ENCODE results near the gene IFITM2.

IFITM2 gene

DNA sequence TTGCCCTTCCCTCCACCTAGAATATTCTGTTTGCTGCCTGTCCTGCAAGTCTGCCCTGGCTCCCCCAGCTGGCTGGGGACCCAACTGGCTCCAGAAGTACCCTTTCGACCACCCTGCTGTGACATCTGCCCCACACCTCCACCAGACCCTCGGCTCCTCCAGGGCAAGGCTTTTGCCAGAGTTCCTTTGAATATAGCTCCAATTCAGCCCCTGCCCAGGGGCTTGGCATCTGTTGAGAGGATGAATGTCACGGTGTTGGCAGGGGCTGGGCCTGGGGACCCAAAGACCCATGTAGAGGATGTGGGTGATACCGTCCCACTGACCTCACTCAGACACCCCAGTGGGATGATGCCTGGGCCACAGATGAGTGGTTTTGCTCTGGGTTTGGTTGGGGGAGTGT lies 25.4 kb upstream of the IFITM2 start:
- no peak for DNase-seq

DNA sequence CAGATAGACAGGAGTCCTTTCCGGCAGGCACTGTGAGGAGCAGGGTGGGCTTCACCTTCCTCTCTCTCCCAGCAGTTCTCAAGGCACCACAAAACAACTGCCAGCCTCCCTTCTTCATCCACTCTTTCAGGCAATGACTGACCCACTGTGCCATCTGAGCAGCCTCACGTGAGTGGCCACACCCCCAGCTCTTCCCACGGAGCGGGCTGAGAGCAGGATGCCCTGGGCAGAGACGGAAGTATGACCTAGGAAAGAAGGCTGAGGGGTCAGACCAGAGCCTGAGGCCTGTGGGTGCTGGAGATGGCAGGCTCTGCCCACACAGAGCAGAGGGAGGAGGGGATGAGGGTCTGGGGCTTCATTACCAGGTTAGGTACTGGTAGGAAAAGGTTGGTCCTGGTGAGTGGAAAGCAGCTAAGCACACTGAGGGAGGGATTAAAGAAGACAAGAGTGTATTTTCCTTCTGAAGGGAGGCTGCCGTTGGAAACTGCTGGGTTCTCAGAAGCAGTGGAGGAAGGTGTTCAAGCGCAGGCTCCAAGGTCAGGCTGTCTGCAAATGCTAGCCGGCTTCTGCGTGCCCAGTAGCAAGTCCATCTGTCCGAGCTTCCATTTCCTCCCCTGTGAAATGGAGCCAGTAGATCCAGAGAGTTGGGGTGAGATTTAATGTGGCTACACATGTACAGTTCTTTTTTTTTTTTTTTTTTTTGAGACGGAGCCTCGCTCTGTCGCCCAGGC lies 24.8 kb upstream of the IFITM2 start:
- no peak for DNase-seq

DNA sequence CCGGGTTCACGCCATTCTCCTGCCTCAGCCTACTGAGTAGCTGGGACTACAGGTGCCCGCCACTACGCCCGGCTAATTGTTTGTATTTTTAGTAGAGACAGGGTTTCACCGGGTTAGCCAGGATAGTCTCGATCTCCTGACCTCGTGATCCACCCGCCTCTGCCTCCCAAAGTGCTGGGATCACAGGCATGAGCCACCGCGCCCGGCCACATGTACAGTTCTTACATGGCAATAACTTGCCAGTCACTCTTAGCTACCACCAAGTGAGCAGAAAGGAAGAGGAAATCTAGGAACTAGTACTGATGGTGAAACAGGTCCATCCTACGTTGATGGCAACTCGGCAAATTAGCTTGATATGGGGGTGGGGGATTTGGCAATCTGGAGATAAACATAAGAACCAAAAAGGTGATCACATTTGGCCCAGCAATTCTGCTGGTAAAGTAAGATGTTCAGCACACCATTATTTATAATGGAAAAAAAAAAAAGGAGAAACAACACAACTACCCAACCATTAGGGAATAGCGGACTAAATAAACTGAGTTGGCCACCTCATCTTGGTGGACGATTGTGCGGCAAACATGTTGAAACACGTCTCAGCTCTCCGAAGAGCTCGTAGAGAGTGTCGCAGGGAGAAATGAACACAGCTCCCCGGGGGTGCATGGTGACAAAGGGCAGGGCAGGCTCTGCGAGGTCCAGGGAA lies 24.1 kb upstream of the IFITM2 start:
- DNase-seq = no peak

DNA sequence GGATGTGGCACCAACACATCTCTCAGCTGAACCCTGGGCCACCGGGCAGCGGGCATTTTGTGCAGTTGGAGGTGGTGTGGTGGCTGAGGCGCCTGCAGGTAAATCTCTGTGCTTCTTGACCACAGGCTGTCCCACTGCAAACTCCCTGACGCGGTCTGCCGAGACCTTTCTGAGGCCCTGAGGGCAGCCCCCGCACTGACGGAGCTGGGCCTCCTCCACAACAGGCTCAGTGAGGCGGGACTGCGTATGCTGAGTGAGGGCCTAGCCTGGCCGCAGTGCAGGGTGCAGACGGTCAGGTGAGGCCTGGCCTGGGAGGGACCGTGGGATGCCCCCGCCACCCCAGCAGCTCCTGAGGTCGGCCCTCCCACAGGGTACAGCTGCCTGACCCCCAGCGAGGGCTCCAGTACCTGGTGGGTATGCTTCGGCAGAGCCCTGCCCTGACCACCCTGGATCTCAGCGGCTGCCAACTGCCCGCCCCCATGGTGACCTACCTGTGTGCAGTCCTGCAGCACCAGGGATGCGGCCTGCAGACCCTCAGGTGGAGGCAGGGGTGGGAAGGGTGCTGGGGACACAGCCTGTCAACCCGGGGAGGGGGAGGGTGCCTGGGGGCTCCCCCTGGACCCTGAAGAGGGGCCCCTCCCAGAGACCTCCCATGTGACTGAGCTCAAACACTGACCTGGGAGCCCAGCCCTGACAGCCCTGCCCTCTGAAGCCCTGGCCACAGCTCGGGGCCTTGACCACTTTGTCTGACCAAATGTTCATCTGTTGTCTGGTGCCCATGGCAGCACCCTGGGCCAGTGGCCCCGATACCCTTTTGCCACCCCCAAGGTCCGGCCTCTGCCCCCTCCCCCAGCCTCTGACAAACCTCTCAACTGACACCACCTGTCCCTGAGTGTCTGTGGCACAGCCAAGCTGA lies 23.3 kb upstream of the IFITM2 start:
- DNase-seq = no peak

DNA sequence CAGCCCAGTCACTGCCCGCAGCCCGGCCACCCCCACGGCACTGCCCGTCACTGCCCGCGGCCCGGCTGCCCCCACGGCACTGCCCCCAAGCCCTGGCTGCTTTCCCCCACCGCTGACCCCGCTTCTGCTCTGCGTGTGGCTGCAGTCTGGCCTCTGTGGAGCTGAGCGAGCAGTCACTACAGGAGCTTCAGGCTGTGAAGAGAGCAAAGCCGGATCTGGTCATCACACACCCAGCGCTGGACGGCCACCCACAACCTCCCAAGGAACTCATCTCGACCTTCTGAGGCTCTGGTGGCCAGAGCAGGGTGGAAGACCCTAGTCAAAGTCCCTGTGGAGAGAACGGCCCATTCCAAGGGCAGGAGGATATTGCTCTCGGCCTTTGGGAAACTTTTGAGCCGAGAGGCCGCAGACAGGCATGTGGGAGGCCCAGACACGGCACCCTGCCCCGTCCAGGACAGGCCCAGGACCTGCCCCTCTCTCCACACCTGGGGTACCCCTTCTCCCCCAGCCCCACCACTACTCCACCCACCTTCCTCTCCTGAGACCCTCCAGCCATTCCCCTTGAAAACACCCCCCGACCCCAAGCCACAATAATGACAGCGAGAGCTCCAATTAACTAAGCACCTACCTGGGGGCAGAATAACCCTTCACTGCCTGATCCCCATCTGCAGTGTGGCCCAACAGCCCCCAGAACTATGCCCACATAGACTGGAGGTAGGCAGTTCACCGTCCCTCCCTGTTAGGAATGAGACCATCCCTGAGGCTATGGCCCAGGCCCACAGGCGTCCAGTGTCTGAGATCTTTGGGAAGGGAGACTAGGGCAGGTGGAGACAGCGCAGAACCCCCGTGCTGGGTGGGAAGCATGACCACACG lies 22.4 kb upstream of the IFITM2 start:
- DNase-seq = no peak

DNA sequence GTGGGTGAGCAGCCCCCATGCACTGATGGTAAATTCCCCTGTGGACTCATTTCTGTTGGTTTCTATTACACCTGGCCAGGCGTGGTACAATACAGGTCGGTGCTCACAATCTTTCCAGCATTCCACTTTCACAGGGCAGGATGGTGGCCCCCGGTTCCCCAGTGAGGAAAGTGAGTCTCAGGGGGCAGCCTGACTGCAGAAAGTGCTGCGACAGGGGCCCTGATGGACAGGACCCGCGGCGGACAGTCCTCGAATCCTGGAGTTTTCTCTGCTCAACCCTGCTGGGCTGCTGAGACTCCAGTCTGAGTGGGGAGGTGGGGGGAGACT lies 21.8 kb upstream of the IFITM2 start:
- DNase-seq = no peak

DNA sequence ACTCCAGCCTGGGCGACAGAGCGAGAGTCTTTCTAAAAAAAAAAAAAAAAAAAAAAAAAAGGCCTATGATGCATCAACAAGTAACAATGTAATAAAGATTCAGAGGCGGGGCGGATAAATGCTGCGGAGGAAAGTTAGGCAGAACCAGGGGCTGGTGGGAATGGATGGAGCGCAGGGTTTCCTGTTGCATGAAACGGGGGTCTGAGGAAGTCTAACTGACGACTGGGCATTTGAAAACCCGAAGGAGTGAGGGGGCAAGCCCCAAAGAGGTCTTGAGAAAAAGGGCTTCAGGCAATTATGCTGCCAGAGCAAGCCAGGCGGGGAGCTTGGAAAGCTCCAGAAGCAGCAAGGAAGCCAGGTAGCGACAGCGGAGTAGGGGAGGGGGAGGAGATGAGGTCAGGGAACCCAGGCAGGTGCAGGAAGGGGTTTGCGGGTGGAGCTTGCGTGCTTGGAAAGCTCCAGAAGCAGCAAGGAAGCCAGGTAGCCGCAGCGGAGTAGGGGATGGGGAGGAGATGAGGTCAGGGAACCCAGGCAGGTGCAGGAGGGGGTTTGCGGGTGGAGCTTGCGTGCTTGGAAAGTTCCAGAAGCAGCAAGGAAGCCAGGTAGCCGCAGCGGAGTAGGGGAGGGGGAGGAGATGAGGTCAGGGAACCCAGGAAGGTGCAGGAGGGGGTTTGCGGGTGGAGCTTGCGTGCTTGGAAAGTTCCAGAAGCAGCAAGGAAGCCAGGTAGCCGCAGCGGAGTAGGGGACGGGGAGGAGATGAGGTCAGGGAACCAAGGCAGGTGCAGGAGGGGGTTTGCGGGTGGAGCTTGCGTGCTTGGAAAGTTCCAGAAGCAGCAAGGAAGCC lies 20.4 kb upstream of the IFITM2 start:
- DNase-seq = peak; percentile 43

DNA sequence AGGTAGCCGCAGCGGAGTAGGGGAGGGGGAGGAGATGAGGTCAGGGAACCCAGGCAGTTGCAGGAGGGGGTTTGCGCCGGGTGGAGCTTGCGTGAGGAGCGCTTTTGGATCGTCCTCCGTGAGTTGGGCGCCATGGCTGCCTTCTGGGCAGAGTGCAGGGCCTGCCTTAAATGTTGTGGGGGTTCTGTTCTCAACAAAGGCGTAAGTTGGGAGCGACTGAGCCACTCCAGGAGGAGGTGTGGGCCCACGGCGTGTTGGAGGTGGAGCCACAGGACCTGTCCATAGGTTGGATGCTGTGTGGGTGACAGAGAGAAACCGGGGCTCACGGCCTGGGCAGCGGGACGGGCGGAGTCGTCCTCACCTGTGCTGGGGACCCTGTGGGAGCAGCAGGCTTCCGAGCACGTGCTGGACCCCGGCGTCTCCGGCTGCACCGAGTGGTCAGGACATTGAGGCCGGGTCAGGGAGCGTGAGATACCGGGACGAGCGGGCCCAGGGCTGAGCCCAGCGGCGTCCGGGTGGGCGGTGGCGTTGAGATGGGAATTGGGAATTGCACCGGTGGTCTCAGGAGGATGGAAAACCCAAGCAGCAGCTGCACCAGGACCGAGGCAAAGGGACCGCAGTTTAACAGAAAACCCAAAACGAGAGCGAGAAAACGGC lies 19.7 kb upstream of the IFITM2 start:
- peak; percentile 60 for DNase-seq

DNA sequence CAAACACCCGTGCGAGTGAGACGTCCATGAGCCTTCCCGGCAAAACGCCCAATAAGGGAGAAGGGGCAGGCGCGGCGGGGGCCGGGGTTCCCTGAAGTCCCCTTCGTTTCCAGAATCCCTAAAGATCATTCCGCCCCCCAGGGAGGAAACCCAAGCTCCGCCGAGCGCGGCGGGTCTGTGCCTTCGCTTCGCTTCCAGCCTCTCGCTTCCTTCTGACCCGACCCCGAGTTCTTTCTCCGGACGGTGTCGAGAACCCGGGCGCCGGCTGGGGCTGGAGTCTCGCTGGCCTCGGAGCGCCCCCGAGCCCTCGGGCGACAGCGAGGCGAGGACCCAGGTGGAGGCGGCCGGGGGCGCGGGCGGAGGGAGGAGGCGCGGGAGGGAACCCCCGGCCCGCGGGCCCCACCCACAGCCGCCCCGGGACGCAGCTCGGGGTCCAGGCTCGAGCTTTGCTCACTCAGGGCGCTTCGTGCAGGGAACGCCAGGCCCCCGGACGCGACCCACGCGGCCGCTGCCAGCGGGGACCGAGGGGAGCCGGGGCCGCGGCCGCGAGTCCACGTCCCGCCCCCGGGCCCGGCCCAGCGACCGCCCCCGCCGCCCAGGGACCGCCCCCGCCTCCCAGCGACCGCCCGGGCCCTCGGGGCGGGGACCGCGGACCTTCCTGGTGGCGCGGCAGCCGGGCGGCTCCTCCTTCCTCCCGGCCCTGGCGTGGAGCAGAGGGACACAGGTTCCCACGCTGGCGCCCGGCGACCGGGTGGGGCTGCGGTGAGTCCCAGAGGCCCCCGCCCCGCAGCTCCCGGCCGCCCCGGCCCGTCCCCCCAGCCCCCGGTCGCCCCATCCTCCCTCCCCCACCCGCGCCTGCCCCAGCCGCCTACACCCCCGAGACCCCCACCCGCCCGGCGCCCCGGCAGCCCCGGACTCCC lies 18.9 kb upstream of the IFITM2 start, which contains the start of gene PGGHG:
PGGHG (plus strand) TSS at position 649 of the 920 bp plus-strand sequence. CDS start 691 bp downstream, outside the sequence.
- DNase-seq = no peak

DNA sequence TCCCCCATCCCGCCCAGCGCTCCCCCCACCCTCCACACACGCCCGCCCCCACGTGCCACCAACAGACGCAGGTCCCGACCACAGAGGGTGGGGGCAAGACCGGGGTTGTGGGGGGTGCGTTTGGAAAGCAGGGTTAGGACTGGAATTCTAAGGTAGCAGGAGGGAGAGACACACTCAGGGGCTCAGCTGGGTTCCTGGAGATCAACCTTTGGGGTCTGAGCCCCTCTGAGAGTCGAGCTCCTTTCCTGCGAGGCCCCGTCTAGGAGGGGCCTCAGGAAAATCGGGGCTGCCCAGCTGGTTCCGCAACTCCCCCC lies 18.3 kb upstream of the IFITM2 start:
- no peak for DNase-seq

DNA sequence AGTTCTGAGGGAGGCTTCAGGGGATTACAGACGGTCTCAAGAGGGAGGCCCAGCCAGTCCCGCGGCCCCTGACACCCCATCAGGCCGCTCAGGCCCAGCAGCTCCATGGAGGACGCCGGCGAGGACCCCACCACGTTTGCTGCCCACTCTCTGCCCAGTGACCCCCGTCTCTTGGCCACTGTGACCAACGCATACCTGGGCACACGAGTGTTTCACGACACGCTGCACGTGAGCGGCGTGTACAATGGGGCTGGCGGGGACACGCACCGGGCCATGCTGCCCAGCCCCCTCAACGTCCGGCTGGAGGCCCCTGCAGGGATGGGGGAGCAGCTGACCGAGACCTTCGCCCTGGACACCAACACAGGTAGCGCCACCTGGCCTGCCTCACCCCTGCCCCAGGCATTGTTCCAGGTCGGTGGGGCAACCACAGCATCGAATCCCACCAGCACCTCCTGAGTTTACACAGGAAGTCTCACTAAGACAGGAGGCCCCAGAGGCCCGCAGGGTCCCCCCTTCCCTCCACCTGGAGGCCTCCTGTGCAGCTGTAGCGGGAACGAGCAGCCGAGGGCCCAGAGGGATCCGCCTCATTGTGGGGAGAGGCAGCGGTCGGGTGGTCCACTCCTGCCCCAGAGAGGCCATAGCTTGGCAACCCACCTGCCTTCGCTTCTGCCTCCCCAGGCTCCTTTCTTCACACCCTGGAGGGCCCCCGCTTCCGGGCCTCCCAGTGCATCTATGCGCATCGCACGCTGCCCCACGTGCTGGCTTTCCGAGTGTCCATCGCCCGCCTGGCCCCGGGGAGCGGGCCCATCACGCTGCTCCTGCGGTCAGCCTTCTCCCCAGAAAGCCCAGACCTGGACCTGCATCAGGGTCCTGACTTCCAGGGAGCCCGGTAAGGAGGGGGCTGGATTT lies 17.6 kb upstream of the IFITM2 start:
- no peak for DNase-seq

DNA sequence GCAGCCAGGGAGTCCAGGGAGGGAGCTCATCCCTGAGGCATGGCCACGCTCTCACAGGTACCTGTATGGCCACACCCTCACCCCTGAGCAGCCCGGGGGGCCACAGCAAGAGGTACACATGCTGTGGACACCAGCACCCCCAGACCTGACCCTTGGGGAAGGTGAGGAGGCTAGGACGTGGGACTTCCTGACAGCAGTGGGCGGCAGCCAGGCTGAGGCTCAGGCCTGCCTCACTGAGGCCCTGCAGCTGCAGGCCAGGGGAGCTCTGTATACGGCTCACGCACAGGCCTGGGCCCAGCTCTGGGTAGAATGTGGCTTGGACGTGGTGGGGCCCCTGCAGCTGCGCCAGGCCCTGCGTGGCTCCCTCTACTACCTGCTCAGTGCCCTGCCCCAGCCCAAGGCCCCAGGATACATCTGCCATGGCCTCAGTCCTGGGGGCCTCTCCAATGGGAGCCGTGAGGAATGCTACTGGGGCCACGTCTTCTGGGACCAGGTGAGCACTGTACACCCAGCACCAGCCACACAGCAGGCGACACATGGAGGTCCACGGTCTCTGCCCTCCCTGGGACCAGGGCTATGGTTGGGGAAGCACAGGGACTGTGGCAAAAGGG lies 16.9 kb upstream of the IFITM2 start:
- peak; percentile 10 for DNase-seq

DNA sequence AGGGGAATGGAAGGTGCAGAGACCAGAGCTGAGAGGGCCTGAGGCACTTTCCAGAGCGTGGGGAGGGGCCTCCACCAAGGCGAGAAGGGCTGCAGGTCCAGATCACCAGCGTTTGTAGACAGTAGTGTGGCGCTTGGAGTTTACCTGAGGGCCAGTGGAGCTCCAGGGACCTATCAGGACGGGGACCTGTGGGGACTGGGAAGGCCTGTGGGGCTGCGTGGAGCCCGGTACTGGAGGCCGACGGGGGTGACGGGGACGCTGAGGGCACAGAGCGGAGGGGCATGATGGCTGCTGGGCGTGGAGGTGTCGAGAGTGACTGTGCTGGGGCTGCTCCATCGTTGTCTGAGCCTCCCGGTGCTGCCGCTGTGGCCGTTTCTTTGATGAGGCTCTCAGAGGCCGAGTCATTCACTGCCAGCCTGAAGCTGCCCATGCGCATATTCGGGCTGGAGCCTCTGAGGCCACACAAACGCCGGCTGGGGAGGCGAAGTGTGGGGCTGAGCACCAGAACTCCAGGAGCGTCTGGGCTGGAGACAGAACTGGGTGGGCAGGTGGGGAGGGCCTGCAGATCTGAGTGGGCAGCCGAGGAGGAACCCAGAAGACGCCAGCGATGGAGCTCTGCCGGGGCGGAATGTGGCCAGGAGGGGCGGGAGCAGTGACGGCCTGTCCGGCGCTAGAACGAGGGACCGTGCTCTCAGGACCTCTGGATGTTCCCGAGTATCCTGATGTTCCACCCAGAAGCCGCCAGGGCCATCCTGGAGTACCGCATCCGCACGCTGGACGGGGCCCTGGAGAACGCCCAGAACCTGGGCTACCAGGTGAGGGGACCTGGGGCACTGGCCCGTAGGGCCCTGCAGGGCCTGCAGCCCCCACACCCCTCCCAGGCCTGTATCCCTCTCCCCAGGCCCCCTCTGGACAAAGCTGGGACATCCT lies 16.1 kb upstream of the IFITM2 start:
- DNase-seq = peak; percentile 14

DNA sequence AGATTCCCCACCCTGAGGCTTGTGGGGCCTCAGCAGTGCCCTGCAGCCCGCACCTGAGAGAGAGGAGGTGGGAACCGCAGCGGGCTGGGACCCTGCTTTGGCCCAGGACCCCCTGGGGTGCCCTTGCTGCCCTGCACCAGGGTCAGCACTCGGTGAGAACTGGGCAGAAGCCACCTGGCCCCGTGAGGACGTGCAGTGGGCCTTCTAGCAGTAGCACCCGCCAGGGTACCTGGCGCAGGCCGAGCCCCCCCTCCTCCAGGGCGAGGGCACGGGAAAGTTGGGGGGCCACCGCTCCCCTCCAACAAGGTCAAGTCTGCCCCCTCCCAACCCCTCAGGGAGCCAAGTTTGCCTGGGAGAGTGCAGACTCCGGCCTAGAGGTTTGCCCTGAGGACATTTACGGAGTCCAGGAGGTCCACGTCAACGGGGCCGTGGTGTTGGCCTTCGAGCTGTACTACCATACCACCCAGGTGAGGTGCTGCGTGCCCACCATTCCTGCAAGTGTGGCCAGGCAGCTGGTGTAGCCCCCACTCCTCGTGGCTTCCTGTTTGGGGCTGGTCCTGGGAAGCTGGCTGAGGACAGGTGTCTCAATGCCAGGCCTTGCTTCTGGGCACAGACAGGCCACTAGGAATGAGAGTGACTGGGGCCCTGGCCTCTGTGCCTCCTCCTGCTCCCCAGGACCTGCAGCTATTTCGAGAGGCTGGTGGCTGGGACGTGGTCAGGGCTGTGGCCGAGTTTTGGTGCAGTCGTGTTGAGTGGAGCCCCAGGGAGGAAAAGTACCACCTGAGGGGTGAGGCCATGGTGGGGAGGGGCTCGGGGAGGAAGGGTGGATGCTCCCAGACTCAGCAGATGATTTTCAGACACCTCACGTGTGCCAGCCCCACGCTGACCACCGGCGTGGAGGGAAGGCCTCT lies 15.2 kb upstream of the IFITM2 start:
- peak; percentile 9 for DNase-seq

DNA sequence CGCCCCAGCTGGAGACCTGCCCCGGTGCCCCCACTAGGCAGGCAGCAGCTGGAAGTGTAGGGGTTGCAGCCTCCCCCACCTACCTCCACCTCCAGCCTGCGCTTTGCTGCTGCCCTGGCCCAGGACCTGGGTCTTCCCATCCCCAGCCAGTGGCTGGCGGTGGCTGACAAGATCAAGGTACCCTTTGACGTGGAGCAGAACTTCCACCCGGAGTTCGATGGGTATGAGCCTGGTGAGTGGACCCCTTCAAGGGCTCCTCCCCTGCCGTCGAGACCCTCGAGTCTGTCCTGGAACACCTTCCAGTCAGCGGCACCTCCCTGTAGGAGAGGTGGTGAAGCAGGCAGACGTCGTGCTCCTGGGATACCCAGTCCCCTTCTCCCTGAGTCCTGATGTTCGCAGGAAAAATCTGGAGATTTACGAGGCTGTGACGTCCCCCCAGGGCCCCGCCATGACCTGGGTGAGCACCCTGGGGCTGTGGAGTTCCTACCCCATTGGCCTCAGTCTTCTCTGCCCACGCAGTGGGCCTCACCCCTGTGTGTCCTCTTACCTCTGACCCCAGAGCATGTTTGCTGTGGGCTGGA lies 14.3 kb upstream of the IFITM2 start:
- DNase-seq = peak; percentile 8

All from activated naive CD4-positive, alpha-beta T cell treated with anti-CD3 and anti-CD28 coated beads, Interleukin-2, amount 50 U/mL, for 16 hours (primary cell).